MCF 10A (cell line): ENCODE results near the gene YDJC. TPM values are rescaled to one million over a fixed set of nuclear protein-coding genes. Genes with fewer than 3 reads are reported as not detected.
"Not testable (repeated sequence)": the region's sequence is repeated elsewhere in the genome, so short reads cannot be mapped to it uniquely, and the experiment has no call there.

Source experiments
- BruUV-seq: library from RNA; stranded (reverse); fragments of 400-500 nt; replicated peaks from 2 replicates; lab custom pipeline; 2021; lab: Mats Ljungman, UMichigan
- CTCF ChIA-PET: fragments of 300-600 bp; sonication (Branson Sonifier 250); formaldehyde crosslinking; extraction: SDS; loops from one replicate; lab custom pipeline; 2021; ENCODE audit warnings: antibody characterized with exemption, inconsistent platforms; lab: Yijun Ruan, JAX
- POLR2A ChIA-PET: fragments of 300-600, 350-650 bp; sonication (Branson Sonifier 250); formaldehyde crosslinking; extraction: SDS; loops from one replicate; lab custom pipeline; 2020; ENCODE audit warnings: antibody characterized with exemption, inconsistent platforms; lab: Yijun Ruan, JAX
- DNase-seq: peaks from one replicate; pipeline ENCODE4 v3.0.0-alpha.2; 2018; ENCODE audit not compliant: unreplicated experiment
- H3K27ac Mint-ChIP-seq: one replicate; pipeline ENCODE4 v1.8.0; 2022; ENCODE audit warnings: mild to moderate bottlenecking, low read depth, mixed read lengths; ENCODE audit not compliant: unreplicated experiment
- H3K27me3 Mint-ChIP-seq: one replicate; pipeline ENCODE4 v1.8.0; 2022; ENCODE audit warnings: mixed read lengths; ENCODE audit not compliant: insufficient read depth, unreplicated experiment
- H3K36me3 Mint-ChIP-seq: one replicate; pipeline ENCODE4 v1.8.0; 2022; ENCODE audit warnings: mild to moderate bottlenecking, moderate library complexity, mixed read lengths; ENCODE audit not compliant: insufficient read depth, unreplicated experiment
- H3K4me1 Mint-ChIP-seq: one replicate; pipeline ENCODE4 v1.8.0; 2022; ENCODE audit warnings: mixed read lengths; ENCODE audit not compliant: insufficient read depth, unreplicated experiment
- H3K4me3 Mint-ChIP-seq: one replicate; pipeline ENCODE4 v1.8.0; 2022; ENCODE audit warnings: mild to moderate bottlenecking, moderate library complexity, mixed read lengths; ENCODE audit not compliant: unreplicated experiment
- H3K9me3 Mint-ChIP-seq: one replicate; pipeline ENCODE4 v1.8.0; 2022; ENCODE audit warnings: mixed read lengths; ENCODE audit not compliant: unreplicated experiment
- CTCF ChIP-seq: fragments of 200-600 bp; IDR thresholded peaks from one replicate; pipeline ENCODE4 v1.8.0; 2022; ENCODE audit warnings: antibody characterized with exemption, mild to moderate bottlenecking; ENCODE audit not compliant: unreplicated experiment
- intact Hi-C: fragments of 100-400 bp; cut with micrococcal nuclease; formaldehyde crosslinking; loops from 2 replicates; pipeline ENCODE4 v1.14.1; 2022
- total RNA-seq: library from RNA; stranded (reverse); gene quantifications from 2 replicates; pipeline ENCODE4 v1.2.3, GENCODE V29; 2022

YDJC gene
- total RNA-seq, 1 experiment from 2014 or later = 83.5 TPM

- Mint-ChIP-seq H3K4me3 (no peak overlapping the region), H3K27me3 (no peaks in the 10 kb centered on the region), H3K27ac (peak overlapping the region; percentile 2), H3K36me3 (peaks cover 62% of the 10 kb centered on the region), H3K9me3 (no peaks in the 10 kb centered on the region), H3K4me1 (peaks cover 5% of the 10 kb centered on the region)
- TF ChIP-seq CTCF = no peak
- ChIA-PET POLR2A (no interaction called here), CTCF (interaction anchor here (1.1 kb wide), 1 partner anchor 32 kb away, joined by 3 read pairs; no protein-coding TSS in a partner anchor)
- intact Hi-C loops = no loop called here
- BruUV-seq = no TSS peak
- no peak for DNase-seq
Measured at GRCh38 chr22:21599053-21599893, 30.5 kb downstream of the YDJC start.

GRCh38 chr22:21598302-21598701 is 31.5 kb downstream of the YDJC start:
- ChIA-PET CTCF (interaction anchor here (0.8 to 1.5 kb wide), 5 partner anchors 10 to 33 kb away, joined by 3 to 6 read pairs (median 3); partner anchors contain the start of gene YDJC), POLR2A (no interaction called here)
- DNase-seq = no peak
- TF ChIP-seq CTCF = no peak
- H3K36me3 Mint-ChIP-seq = peaks cover 72% of the 10 kb centered on the region
- intact Hi-C loops = no loop called here
- no peak overlapping the region for H3K4me3 Mint-ChIP-seq
- H3K4me1 Mint-ChIP-seq = peaks cover 5% of the 10 kb centered on the region
- H3K9me3 Mint-ChIP-seq = no peaks in the 10 kb centered on the region
- no TSS peak for BruUV-seq
- no peaks in the 10 kb centered on the region for H3K27me3 Mint-ChIP-seq
- H3K27ac Mint-ChIP-seq = no peak overlapping the region

GRCh38 chr22:21596356-21597135 is 33.3 kb downstream of the YDJC start:
- H3K27ac Mint-ChIP-seq, intact Hi-C loops, H3K4me3 Mint-ChIP-seq, H3K27me3 Mint-ChIP-seq, DNase-seq, H3K4me1 Mint-ChIP-seq, H3K9me3 Mint-ChIP-seq, POLR2A ChIA-PET, BruUV-seq: not testable (repeated sequence)
- CTCF ChIA-PET = interaction anchor here (1.1 to 1.5 kb wide), 2 partner anchors 17 to 145 kb away, joined by 4 read pairs; no protein-coding TSS in a partner anchor
- H3K36me3 Mint-ChIP-seq = peaks cover 65% of the 10 kb centered on the region

GRCh38 chr22:21594865-21595452 is 34.9 kb downstream of the YDJC start:
- Mint-ChIP-seq H3K27ac (no peak overlapping the region), H3K4me1 (peaks cover 19% of the 10 kb centered on the region), H3K36me3 (peaks cover 72% of the 10 kb centered on the region), H3K9me3 (no peaks in the 10 kb centered on the region), H3K4me3 (no peak overlapping the region), H3K27me3 (no peaks in the 10 kb centered on the region)
- intact Hi-C loops = no loop called here
- BruUV-seq = TSS peak; percentile 23
- DNase-seq = no peak
- CTCF ChIA-PET = no interaction called here
- TF ChIP-seq CTCF = no peak
- POLR2A ChIA-PET = no interaction called here
